Activated naive CD8-positive, alpha-beta T cell (primary cell): ENCODE measurements around the gene HBQ1.
"Not testable (repeated sequence)": the region's sequence is repeated elsewhere in the genome, so short reads cannot be mapped to it uniquely, and the experiment has no call there.

ENCODE experiments used
- H3K27ac Mint-ChIP-seq: one replicate; pipeline ENCODE4 v1.8.0; 2021; ENCODE audit warnings: mixed read lengths
- H3K27me3 Mint-ChIP-seq: one replicate; pipeline ENCODE4 v1.8.0; 2021; ENCODE audit warnings: mixed read lengths
- H3K36me3 Mint-ChIP-seq: one replicate; pipeline ENCODE4 v1.8.0; 2021; ENCODE audit warnings: mixed read lengths
- H3K4me1 Mint-ChIP-seq: one replicate; pipeline ENCODE4 v1.8.0; 2021; ENCODE audit warnings: low read depth, mixed read lengths
- H3K4me3 Mint-ChIP-seq: one replicate; pipeline ENCODE4 v1.8.0; 2021; ENCODE audit warnings: mild to moderate bottlenecking, mixed read lengths
- H3K9me3 Mint-ChIP-seq: one replicate; pipeline ENCODE4 v1.8.0; 2021; ENCODE audit warnings: low read depth, mixed read lengths

The HBQ1 gene

DNA sequence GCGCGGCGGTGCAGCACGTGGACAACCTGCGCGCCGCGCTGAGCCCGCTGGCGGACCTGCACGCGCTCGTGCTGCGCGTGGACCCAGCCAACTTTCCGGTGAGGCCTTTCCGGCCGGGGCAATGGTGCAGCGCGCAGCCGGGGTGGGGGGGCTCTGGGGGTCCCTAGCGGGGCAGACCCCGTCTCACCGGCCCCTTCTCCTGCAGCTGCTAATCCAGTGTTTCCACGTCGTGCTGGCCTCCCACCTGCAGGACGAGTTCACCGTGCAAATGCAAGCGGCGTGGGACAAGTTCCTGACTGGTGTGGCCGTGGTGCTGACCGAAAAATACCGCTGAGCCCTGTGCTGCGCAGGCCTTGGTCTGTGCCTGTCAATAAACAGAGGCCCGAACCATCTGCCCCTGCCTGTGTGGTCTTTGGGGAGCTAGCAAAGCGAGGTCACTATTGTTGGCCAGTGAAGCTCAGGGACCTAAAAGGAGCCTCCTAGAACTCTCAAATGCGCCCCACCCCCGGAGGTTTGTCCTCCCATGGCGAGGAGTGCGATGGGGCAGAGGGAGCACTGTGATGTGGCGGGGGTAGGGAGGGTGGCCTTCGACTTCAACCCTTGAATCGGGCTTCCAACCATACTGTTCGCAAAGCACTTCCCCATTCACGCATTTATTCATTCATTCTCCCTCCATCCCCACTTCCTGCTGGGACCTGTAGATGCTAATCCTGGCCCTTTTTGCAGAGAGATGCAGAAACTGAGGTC lies 13.7 kb upstream of the HBQ1 start:
- Mint-ChIP-seq H3K4me1 (peaks cover 1% of the 10 kb centered on the region), H3K4me3 (no peak overlapping the region), H3K27me3 (peaks cover 17% of the 10 kb centered on the region), H3K9me3 (no peaks in the 10 kb centered on the region), H3K27ac (no peak overlapping the region), H3K36me3 (no peaks in the 10 kb centered on the region)

- Mint-ChIP-seq H3K27ac (no peak overlapping the region), H3K4me1 (peaks cover 3% of the 10 kb centered on the region), H3K4me3 (no peak overlapping the region), H3K27me3 (peaks cover 17% of the 10 kb centered on the region), H3K36me3 (no peaks in the 10 kb centered on the region), H3K9me3 (no peaks in the 10 kb centered on the region)
Observed at GRCh38 chr16:167122-167690, 13.1 kb upstream of the HBQ1 start.

DNA sequence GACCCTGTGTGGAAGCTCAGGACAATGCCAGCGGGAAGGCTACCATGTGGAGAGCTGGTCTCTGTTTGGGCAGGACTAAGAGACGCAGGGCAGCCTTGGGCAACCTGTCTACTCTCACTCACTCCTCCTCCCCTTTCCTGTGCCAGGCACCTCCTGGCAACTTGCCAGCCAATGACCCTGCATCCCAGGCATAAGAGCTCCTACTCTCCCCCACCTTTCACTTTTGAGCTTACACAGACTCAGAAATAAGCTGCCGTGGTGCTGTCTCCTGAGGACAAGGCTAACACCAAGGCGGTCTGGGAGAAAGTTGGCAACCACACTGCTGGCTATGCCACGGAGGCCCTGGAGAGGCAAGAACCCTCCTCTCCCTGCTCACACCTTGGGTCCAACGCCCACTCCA lies 11.8 kb upstream of the HBQ1 start:
- H3K9me3 Mint-ChIP-seq: no peaks in the 10 kb centered on the region
- H3K4me3 Mint-ChIP-seq: no peak overlapping the region
- H3K27ac Mint-ChIP-seq: no peak overlapping the region
- H3K4me1 Mint-ChIP-seq: peaks cover 3% of the 10 kb centered on the region
- H3K36me3 Mint-ChIP-seq: no peaks in the 10 kb centered on the region
- H3K27me3 Mint-ChIP-seq: peaks cover 16% of the 10 kb centered on the region

DNA sequence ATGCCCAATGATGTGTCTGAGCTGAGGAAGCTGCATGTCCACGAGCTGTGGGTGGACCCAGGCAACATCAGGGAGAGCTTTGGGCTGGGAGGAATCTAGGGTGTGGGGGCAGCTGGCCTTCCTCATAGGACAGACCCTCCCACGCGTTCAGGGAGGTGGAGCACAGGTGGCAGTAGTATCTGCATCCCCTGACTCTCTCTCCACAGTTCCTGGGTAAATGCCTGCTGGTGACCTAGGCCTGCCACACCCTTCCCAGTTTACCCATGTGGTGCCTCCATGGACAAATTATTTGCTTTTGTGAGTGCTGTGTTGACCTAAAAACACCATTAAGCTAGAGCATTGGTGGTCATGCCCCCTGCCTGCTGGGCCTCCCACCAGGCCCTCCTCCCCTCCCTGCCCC lies 11.2 kb upstream of the HBQ1 start:
- Mint-ChIP-seq H3K4me3 (no peak overlapping the region), H3K36me3 (no peaks in the 10 kb centered on the region)

GRCh38 chr16:170088-170507 lies 10.2 kb upstream of the HBQ1 start:
- Mint-ChIP-seq H3K27me3 (peaks cover 23% of the 10 kb centered on the region), H3K4me1 (peaks cover 13% of the 10 kb centered on the region)
- not testable (repeated sequence) for H3K4me3 Mint-ChIP-seq, H3K9me3 Mint-ChIP-seq, H3K27ac Mint-ChIP-seq, H3K36me3 Mint-ChIP-seq

More for the DNA sequence above, 11.2 kb upstream of the HBQ1 start:
- peaks cover 5% of the 10 kb centered on the region for H3K4me1 Mint-ChIP-seq
- H3K27me3 Mint-ChIP-seq: peaks cover 16% of the 10 kb centered on the region
- H3K9me3 Mint-ChIP-seq: no peaks in the 10 kb centered on the region
- no peak overlapping the region for H3K27ac Mint-ChIP-seq

DNA sequence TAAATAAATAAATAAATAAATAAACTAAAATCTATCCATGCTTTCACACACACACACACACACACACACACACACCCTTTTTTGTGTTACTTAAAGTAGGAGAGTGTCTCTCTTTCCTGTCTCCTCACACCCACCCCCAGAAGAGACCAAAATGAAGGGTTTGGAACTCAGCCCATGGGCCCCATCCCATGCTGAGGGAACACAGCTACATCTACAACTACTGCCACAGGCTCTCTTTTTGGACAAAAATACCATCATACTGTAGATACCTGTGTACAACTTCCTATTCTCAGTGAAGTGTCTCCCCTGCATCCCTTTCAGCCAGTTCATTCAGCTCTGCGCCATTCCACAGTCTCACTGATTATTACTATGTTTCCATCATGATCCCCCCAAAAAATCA lies 9.5 kb upstream of the HBQ1 start:
- Mint-ChIP-seq H3K27me3 (peaks cover 28% of the 10 kb centered on the region), H3K9me3 (no peaks in the 10 kb centered on the region), H3K4me3 (no peak overlapping the region), H3K27ac (no peak overlapping the region), H3K36me3 (no peaks in the 10 kb centered on the region), H3K4me1 (peaks cover 18% of the 10 kb centered on the region)

DNA sequence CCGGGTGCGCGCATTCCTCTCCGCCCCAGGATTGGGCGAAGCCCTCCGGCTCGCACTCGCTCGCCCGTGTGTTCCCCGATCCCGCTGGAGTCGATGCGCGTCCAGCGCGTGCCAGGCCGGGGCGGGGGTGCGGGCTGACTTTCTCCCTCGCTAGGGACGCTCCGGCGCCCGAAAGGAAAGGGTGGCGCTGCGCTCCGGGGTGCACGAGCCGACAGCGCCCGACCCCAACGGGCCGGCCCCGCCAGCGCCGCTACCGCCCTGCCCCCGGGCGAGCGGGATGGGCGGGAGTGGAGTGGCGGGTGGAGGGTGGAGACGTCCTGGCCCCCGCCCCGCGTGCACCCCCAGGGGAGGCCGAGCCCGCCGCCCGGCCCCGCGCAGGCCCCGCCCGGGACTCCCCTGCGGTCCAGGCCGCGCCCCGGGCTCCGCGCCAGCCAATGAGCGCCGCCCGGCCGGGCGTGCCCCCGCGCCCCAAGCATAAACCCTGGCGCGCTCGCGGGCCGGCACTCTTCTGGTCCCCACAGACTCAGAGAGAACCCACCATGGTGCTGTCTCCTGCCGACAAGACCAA lies 7.8 kb upstream of the HBQ1 start, which contains the start of gene HBA2:
HBA2 (plus strand) TSS at position 503 of the 568 bp plus-strand sequence; CDS start at position 540, 37 bp downstream.
- not testable (repeated sequence) for H3K9me3 Mint-ChIP-seq, H3K27ac Mint-ChIP-seq, H3K36me3 Mint-ChIP-seq
- Mint-ChIP-seq H3K4me3 (peak within 1 kb of the TSS; percentile 44), H3K27me3 (peaks cover 24% of the 10 kb centered on the region), H3K4me1 (peaks cover 17% of the 10 kb centered on the region)

GRCh38 chr16:173211-173854 lies 6.9 kb upstream of the HBQ1 start:
- H3K36me3 Mint-ChIP-seq, H3K27ac Mint-ChIP-seq, H3K9me3 Mint-ChIP-seq: not testable (repeated sequence)
- peak overlapping the region; percentile 44 for H3K4me3 Mint-ChIP-seq
- H3K4me1 Mint-ChIP-seq: peaks cover 21% of the 10 kb centered on the region
- H3K27me3 Mint-ChIP-seq: peaks cover 30% of the 10 kb centered on the region

DNA sequence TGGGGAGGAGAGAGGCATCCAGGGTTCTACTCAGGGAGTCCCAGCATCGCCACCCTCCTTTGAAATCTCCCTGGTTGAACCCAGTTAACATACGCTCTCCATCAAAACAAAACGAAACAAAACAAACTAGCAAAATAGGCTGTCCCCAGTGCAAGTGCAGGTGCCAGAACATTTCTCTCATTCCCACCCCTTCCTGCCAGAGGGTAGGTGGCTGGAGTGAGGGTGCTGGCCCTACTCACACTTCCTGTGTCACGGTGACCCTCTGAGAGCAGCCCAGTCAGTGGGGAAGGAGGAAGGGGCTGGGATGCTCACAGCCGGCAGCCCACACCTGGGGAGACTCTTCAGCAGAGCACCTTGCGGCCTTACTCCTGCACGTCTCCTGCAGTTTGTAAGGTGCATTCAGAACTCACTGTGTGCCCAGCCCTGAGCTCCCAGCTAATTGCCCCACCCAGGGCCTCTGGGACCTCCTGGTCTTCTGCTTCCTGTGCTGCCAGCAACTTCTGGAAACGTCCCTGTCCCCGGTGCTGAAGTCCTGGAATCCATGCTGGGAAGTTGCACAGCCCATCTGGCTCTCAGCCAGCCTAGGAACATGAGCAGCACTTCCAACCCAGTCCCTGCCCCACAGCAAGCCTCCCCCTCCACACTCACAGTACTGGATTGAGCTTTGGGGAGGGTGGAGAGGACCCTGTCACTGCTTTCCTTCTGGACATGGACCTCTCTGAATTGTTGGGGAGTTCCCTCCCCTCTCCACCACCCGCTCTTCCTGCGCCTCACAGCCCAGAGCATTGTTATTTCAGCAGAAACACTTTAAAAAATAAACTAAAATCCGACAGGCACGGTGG lies 6.1 kb upstream of the HBQ1 start:
- not testable (repeated sequence) for H3K9me3 Mint-ChIP-seq, H3K27ac Mint-ChIP-seq, H3K36me3 Mint-ChIP-seq
- Mint-ChIP-seq H3K4me3 (peak overlapping the region; percentile 40), H3K27me3 (peaks cover 26% of the 10 kb centered on the region), H3K4me1 (peaks cover 21% of the 10 kb centered on the region)

DNA sequence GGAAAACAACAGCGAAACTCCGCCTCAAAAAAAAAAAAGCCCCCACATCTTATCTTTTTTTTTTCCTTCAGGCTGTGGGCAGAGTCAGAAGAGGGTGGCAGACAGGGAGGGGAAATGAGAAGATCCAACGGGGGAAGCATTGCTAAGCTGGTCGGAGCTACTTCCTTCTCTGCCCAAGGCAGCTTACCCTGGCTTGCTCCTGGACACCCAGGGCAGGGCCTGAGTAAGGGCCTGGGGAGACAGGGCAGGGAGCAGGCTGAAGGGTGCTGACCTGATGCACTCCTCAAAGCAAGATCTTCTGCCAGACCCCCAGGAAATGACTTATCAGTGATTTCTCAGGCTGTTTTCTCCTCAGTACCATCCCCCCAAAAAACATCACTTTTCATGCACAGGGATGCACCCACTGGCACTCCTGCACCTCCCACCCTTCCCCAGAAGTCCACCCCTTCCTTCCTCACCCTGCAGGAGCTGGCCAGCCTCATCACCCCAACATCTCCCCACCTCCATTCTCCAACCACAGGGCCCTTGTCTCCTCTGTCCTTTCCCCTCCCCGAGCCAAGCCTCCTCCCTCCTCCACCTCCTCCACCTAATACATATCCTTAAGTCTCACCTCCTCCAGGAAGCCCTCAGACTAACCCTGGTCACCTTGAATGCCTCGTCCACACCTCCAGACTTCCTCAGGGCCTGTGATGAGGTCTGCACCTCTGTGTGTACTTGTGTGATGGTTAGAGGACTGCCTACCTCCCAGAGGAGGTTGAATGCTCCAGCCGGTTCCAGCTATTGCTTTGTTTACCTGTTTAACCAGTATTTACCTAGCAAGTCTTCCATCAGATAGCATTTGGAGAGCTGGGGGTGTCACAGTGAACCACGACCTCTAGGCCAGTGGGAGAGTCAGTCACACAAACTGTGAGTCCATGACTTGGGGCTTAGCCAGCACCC lies 5.0 kb upstream of the HBQ1 start:
- Mint-ChIP-seq H3K27ac (no peak overlapping the region), H3K36me3 (no peaks in the 10 kb centered on the region), H3K4me3 (peak overlapping the region; percentile 46), H3K4me1 (peaks cover 23% of the 10 kb centered on the region), H3K27me3 (peaks cover 26% of the 10 kb centered on the region), H3K9me3 (no peaks in the 10 kb centered on the region)

DNA sequence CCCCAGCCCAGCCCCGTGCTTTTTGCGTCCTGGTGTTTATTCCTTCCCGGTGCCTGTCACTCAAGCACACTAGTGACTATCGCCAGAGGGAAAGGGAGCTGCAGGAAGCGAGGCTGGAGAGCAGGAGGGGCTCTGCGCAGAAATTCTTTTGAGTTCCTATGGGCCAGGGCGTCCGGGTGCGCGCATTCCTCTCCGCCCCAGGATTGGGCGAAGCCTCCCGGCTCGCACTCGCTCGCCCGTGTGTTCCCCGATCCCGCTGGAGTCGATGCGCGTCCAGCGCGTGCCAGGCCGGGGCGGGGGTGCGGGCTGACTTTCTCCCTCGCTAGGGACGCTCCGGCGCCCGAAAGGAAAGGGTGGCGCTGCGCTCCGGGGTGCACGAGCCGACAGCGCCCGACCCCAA lies 4.3 kb upstream of the HBQ1 start:
- H3K36me3 Mint-ChIP-seq, H3K9me3 Mint-ChIP-seq, H3K4me3 Mint-ChIP-seq, H3K27ac Mint-ChIP-seq: not testable (repeated sequence)
- peaks cover 23% of the 10 kb centered on the region for H3K4me1 Mint-ChIP-seq
- H3K27me3 Mint-ChIP-seq: peaks cover 23% of the 10 kb centered on the region

DNA sequence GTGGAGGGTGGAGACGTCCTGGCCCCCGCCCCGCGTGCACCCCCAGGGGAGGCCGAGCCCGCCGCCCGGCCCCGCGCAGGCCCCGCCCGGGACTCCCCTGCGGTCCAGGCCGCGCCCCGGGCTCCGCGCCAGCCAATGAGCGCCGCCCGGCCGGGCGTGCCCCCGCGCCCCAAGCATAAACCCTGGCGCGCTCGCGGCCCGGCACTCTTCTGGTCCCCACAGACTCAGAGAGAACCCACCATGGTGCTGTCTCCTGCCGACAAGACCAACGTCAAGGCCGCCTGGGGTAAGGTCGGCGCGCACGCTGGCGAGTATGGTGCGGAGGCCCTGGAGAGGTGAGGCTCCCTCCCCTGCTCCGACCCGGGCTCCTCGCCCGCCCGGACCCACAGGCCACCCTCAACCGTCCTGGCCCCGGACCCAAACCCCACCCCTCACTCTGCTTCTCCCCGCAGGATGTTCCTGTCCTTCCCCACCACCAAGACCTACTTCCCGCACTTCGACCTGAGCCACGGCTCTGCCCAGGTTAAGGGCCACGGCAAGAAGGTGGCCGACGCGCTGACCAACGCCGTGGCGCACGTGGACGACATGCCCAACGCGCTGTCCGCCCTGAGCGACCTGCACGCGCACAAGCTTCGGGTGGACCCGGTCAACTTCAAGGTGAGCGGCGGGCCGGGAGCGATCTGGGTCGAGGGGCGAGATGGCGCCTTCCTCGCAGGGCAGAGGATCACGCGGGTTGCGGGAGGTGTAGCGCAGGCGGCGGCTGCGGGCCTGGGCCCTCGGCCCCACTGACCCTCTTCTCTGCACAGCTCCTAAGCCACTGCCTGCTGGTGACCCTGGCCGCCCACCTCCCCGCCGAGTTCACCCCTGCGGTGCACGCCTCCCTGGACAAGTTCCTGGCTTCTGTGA lies 3.5 kb upstream of the HBQ1 start, which contains the start of gene HBA1:
HBA1 (plus strand) TSS at position 204 of the 906 bp plus-strand sequence; CDS start at position 241, 37 bp downstream.
- Mint-ChIP-seq H3K4me3 (peak within 1 kb of the TSS; percentile 51), H3K4me1 (peaks cover 22% of the 10 kb centered on the region), H3K27me3 (peaks cover 23% of the 10 kb centered on the region)
- H3K9me3 Mint-ChIP-seq, H3K36me3 Mint-ChIP-seq, H3K27ac Mint-ChIP-seq: not testable (repeated sequence)

DNA sequence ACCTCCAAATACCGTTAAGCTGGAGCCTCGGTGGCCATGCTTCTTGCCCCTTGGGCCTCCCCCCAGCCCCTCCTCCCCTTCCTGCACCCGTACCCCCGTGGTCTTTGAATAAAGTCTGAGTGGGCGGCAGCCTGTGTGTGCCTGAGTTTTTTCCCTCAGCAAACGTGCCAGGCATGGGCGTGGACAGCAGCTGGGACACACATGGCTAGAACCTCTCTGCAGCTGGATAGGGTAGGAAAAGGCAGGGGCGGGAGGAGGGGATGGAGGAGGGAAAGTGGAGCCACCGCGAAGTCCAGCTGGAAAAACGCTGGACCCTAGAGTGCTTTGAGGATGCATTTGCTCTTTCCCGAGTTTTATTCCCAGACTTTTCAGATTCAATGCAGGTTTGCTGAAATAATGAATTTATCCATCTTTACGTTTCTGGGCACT lies 2.9 kb upstream of the HBQ1 start:
- Mint-ChIP-seq H3K4me3 (peak overlapping the region; percentile 51), H3K4me1 (peaks cover 21% of the 10 kb centered on the region), H3K9me3 (no peaks in the 10 kb centered on the region), H3K36me3 (no peaks in the 10 kb centered on the region), H3K27ac (no peak overlapping the region), H3K27me3 (peaks cover 22% of the 10 kb centered on the region)
